GM18867 (cell line): ENCODE data around the gene MCTP2.
A peak's percentile ranks its signal among the peaks of the same experiment; 100 is the strongest.
"Not testable (repeated sequence)": the region's sequence is repeated elsewhere in the genome, so short reads cannot be mapped to it uniquely, and the experiment has no call there.

Experiments
- ATAC-seq: cut with Tn5 transposase; IDR thresholded peaks from one replicate; pipeline ENCODE4 v1.9.1; 2021; ENCODE audit warnings: mild to moderate bottlenecking, moderate library complexity; ENCODE audit not compliant: unreplicated experiment

MCTP2 gene

DNA sequence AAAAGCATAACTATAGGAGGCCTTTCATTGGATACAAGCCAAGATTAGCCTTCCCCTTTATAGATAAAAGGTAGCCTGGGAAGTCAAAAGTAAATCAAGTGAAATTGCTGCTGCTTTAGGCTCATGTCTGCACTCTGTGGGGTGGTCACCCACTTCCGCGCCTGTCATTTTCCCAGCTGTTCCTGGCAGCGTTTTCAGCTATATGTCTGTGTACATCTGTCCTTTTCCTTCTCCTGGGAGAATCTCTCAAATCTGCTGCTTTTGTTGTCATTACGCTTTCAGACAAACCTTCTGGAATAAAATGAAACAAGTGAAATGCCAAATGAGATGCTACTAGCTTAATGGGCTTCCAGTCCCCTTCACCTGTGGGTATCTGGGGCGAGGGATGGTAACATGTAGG lies 211.8 kb downstream of the MCTP2 start:
- ATAC-seq, result no peak

DNA sequence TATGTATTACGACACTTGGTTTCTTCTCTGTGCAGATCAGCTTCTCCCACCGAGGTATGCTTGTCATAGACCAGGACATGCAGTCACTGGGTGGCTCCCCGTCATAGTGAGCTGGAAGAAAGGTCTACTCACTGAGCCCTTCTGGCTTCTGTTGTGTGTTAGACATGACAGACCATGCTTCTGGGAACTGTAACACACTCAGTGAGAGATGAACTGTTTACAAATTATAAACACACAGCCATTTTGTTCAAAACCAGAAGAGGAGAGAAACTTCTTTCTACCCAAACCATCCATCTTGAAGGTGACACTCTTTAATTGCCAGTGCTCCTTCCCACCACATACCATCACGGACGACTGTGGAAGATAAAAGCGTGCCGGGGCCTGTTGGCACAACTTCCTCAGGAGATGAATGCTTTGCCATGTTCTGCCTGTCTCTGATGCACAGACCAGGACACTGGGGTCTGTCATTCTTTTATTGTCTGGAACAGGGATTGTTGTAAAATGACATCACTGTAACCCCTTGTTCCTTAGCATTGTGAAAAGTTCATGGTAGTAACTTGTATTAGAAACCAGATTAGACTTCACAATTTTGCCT lies 214.3 kb downstream of the MCTP2 start:
- no peak for ATAC-seq

DNA sequence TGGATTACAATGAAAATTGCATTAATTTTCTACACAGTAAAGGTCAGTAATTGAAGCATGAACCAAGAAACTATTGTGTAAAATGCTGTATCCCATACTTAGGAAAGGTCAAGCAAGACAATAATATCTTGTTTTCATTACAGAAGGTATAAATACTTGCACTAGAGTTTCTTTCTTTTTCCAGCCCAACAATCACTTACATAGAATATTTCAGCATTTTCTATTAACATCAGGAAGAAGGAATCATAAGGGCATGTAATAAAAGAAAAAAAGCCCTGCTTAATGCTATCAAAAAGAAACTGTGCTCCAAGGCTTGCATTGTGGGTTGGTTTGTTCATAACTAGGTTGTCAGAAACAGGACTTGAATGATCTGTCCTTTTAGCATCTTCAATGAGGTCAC lies 215.1 kb downstream of the MCTP2 start:
- ATAC-seq, result no peak

DNA sequence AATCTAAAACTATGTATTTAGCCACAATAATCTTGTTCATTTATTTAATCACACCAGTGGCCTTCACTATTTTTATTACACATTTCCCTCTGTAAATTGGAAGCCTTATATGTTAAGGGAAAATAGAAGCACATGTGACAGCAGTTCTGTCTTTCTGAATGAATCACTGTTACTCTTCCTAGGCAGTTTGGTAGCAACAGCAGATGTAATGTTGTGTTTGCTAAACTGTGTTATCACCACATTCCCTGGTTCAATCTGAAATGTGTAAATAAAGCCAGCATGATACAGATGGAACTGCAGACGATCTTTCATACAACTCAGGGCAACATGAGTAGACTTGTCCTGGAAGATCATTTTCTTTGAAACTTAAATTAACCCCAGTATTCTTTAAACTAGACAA lies 220.1 kb downstream of the MCTP2 start:
- no peak for ATAC-seq

DNA sequence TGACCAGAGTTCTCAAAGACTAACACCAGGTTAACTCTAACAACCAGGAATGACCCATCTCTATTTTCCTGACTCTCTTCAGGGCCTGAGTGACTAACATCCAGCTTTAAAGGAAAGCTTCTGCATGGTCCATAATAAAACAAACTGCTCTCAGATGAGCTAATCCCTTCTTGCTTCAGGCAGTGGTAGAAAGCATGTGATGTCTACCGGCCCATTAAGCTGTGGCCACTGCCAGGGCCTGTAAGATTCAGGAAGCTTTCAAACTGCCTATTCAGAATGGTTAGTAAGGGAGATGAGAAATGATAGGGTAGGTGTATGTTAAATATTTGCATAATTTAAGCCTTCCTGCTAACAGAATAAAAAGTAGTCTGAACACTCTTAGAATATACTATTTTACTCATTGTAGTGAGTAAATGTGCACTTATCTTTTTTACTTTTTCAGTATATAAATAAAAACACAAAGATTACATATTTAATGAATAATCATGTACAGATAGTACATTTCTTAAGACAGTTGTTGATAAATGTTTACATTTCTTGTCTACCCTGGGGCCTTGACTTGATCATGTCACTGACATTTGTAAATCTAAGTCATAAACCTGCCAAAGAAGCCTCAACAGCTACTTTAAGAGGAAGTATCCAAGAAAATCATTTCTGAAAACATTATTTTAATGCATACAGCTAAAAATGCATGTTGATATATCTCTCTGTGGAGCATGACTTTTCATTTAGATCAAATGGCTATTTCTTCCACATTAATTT lies 222.0 kb downstream of the MCTP2 start:
- ATAC-seq, result no peak

DNA sequence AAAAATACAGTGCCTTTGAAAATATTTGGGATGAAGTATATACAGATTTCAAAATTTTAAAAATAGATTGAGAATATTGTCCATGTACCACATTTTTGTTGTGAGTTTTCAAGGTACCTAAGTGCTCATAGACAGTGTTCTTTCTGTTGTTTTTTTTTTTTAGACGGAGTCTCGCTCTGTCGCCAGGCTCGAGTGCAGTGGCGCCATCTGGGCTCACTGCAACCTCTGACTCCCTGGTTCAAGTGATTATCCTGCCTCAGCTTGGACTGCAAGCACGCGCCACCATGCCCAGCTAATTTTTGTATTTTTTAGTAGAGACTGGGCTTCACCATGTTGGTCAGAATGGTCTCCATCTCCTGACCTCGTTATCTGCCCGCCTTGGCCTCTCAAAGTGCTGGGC lies 223.9 kb downstream of the MCTP2 start:
- ATAC-seq, result no peak

DNA sequence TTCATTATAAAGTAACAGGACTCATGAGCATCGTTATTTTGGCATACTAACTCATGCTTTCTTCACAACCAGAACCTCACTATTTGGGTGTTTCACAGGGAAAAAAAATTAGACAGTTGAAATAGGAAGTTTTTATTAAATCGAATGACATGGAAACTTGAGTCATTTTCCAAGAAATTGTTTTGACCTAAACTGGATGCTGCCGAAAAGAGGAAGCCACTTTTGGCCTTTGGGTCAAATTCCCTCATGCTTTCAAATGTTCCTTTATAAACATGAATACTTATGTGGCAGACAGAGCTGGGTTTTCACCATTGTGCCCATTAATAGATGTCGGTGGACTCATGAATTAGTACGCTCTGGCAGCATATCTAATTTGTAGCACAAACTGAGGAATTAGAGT lies 224.9 kb downstream of the MCTP2 start:
- no peak for ATAC-seq

DNA sequence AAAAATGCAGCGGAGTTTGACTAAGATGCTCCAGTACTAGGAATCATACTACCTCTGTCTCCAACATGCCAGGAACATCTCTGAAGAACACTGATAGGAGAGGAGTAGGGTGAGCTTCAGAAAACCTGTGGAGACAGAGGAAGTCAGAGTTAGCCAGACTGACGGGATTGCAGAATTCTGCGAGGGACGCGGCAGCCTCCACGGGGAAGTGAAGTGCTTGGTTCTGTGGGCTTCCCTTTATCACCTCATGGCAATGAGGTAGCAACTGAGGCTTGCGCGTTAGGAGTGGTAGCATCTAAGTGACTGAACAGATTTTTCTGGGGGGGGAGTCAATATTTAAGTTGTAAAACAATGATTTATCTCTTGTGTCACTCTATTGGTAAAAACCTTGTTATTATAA lies 226.3 kb downstream of the MCTP2 start:
- no peak for ATAC-seq

DNA sequence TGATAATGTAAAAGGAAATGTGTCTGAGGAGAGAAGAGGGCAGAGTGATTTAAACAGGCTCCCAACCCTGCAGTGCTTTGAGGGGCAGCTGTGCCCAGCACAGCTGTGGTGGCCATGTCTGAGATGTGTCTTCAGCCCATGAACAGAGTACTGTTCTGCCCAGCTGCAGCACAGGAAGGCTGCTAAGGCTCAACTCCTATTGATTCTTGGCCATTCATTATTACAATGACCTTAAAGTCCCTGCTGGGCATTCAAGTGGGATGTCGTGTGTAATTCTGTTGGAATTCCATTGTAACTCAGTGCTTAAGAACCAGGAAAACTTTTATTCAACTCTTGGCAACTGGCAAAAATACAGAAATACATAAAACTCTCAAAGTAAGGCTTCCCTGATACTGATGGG lies 229.3 kb downstream of the MCTP2 start:
- ATAC-seq, result no peak

DNA sequence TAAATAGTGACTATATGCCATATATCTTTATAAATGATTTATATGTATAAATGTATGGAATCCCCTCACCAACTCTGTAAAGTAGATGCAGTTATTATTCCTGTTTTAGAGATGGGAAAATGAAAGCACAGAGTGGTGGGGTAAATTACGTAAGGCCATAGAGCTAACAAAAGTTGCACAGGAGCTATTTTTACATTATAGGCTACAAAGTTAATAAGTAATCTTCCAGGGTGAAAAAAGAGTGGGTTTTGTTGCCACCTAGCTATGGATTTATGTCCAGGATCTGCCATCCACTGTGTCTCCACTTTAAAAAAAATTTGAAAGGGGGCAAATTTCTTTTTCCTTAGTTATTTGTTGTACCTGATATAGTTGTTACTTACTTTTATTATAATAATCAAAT lies 235.7 kb downstream of the MCTP2 start:
- no peak for ATAC-seq

DNA sequence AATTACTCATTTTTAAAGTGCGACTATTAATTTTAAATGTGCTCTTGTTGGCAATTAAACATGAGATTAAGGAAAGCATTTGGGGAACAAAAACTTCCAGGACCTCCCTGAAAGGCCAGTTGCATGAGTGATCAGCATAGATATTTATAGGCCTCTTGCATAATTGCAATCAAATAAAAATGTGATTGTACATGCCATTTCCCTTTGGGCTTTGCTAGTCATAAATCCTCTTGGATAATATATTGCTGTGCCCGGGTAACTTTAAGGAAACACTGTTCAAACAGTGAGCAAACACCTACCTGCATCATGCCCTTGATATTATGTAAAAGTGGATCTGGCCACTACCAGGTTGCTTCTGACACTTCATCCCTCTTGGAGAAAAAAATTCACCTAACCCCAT lies 239.1 kb downstream of the MCTP2 start:
- ATAC-seq, result no peak

DNA sequence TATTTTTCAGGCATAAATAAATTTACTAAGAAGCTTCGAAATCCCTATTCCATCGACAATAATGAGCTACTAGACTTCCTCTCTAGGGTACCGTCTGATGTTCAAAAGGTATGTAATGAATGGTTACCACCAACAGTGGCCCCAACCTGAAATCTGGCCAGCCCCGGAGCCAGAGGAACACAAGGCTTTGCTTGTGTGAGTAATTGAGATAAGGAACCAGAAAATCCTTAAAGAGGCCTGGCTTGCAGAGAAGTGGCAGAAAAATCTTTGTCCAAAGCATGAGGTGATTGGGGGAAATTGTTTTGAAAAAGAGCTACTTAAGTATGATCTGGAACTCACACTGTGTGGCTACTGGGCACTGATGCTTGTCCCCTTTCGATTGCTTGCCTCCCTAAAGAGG lies 245.3 kb downstream of the MCTP2 start:
- ATAC-seq, result no peak

DNA sequence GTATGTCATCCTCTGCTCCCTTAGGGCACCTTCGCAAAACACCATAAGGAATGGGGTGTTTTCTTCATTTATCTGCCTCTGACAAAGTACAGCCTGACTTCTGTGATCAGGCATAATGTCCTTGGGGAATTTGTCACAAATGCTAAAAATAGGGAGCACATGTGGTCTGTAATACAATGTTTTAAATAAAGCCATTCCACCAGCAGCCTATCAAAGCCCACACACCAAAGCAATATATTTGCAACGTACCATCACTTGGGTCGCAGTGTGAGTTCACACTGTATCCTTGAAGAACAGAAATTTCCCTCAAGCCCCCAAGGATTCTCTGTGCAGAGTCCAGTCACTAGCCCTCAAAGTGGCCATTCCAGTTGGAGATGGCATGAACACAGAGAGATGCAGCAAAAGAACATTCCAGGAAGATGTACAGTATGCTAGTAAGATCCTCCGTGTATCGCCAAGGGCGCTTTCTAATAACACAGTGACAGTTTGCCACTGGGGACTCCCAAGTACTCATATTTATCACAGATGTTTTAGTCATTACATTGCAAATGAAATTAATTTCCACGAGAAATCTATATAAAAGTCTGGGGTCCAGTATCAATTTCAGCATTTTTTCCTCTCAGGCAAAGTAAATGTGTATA lies 246.7 kb downstream of the MCTP2 start:
- ATAC-seq, result no peak

DNA sequence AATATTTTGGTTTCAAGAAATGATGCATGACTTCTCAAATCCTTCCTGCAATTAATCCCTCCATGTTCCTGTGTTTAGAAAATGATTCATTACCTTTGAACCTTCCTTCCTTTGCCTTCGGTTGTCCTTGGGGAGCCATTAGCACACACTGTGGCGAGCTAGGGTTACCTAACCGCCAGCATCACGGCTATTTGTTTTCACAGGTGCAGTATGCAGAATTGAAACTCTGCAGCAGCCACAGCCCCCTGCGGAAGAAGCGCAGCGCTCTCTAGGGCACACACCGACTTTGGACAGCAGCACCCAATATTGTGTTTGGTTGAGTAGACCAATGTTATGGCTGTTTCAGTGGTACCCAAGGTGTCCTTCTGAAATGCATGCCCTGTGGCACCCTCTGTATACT lies 247.4 kb downstream of the MCTP2 start:
- ATAC-seq, result peak; percentile 86

DNA sequence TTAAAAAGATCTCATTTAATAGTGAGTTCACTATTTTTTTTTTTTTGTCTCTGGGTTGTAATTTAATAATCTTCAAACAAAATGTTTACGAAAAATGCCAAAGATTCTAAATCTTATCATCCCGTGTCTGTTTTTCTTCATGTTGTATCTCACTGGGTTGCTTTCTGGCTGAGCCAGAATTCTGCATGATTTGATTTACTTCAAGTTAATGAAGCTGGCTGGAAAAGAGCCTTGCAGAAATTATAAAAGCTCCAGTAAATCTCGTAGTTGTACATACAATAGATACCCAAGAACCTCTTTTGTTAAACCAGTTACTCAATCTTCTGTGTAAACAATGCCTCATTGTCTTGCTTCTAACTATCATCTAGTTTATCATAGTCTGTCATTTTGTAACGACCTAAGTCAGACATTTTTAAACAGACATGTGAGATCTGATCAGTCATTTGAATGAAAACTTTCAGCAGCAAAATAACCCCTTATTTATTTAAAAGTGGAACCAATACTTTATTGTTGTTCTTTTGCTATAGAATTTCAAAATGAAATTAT lies 249.0 kb downstream of the MCTP2 start:
- ATAC-seq, result no peak

DNA sequence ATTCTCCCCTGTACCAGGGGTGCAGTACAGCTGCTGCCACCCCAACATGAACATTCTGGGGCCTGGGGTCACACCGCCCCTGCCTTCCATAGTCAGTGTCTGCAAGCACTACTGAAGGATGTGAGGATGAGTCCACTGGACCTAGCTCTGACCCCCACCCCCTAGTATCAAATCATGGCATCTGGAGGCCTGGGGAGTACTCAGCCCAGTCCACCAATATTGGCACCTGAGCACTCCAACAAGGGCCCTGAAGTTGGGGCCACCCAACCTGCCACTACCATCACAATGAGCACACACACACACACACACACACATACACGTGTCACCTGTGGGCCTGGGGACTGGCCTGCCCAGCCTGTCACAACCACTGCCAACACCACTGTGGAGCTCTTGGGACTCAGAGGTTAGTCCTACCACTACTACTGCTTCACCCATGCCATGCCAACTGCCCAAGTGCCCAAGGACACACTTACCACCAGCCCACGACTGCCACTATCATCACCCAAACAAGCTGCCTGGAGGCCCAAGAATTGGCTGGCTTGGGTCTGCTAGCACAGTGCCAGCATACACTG lies 253.9 kb downstream of the MCTP2 start:
- ATAC-seq, result no peak

DNA sequence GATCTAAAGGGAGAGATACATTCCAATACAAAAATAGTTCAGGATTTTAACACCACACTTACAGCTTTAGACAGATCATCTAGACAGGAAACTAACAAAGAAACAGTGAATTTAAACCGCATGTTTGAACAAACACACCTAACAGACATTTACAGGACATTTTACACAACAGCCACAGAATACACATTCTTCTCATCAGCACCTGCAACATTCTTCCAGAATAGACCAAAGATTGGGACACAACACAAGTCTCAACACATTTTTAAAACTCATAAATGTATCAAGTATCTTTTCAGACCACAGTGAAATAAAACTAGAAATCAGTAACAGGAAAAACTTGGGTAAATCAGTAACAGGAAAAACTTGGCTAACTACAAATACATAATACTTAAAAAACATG lies 256.3 kb downstream of the MCTP2 start:
- ATAC-seq, result no peak

DNA sequence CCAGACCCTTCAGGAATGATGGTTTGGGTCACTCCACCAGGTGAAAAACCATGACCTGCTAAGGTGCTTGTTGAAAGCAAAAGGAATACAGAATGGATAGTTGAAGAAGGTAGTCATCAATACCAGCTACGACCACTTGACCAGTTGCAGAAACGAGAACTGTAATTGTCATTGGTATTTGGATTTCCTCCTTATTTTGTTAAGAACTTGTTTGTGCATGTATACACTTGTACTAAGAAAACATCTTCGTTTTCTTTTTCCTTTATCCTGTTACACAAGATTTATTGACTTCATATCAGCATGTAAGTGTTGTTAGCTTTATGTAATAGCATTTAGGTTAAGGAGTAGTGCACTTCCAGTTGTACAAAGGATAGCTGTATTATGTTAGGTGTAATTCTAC lies 261.8 kb downstream of the MCTP2 start:
- no peak for ATAC-seq

DNA sequence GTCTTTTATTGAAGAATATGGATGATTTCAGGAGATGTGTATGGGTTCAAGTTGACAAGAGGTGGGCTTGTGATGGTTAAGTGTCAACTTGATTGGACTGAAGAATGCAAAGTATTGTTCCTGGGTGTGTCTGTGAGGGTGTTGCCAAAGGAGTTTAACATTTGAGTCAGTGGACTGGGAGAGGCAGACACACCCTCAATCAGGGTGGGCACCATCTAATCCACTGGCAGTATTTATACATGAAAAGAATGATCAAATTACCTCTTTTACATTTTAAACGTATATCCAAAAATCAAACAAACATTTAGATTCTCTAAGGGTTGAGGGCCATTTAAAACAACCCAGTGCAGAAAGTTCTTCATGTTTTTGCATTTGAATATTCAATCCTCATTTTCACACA lies 262.2 kb downstream of the MCTP2 start:
- not testable (repeated sequence) for ATAC-seq

DNA sequence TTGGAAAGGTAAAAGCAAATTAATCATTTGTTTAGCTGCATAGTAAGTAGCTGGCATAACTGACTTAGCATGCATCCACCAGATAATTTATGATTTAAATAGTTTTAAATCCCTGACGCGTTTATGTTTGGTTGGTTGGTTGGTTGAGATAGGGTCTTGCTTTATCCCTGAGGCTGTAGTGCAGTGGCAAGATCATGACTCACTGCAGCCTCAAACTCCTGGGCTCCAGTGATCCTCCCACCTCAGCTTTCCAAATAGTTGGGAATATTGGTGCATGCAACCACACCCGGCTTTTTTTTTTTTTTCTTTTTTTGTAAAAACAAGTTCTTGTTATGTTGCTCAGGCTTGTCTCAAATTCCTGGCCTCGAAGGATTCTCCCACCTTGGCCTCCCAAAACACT lies 263.4 kb downstream of the MCTP2 start:
- no peak for ATAC-seq

DNA sequence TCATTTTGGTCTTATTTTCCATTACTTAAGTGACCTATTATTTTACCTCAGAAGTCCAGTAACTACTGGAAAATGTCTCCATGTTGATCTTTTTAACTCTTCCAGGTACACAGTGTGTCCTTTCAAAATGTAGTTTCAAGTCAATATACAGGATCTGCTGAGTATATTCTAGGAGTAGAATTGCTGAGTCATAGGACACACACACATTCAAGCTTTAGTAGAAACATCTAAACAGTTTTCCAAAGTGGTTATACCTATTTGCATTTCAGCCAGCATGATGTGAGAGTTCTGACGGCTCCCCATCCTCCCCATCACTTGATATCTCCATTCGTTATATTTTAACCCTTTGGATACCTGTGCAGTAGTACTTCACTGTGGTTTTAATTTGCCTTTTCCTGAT lies 271.9 kb downstream of the MCTP2 start:
- ATAC-seq, result no peak

DNA sequence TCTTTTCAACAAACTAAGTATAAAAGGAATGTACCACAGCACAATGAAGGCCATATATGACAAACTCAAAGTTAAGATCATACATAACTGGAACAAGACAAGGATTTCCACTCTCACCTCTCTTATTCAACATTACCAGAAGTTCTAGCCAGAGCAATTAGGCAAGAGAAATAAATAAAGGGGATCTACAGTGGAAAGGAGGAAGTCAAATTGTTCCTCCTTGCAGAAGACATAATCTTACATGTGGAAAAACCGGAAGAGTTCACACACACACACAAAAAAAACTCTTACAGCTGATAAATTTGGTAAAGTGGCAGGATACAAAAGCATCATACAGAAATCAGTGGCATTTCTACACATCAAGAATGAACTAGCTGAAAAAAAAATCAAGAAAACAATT lies 277.9 kb downstream of the MCTP2 start:
- no peak for ATAC-seq
